GM18873 (cell line): ENCODE data around the gene GALNT13.

ENCODE experiments used
- ATAC-seq: cut with Tn5 transposase; IDR thresholded peaks from one replicate; pipeline ENCODE4 v1.9.1; 2021; ENCODE audit warnings: mild to moderate bottlenecking, moderate library complexity, moderate number of reproducible peaks; ENCODE audit not compliant: unreplicated experiment, low FRiP score

Gene GALNT13

DNA sequence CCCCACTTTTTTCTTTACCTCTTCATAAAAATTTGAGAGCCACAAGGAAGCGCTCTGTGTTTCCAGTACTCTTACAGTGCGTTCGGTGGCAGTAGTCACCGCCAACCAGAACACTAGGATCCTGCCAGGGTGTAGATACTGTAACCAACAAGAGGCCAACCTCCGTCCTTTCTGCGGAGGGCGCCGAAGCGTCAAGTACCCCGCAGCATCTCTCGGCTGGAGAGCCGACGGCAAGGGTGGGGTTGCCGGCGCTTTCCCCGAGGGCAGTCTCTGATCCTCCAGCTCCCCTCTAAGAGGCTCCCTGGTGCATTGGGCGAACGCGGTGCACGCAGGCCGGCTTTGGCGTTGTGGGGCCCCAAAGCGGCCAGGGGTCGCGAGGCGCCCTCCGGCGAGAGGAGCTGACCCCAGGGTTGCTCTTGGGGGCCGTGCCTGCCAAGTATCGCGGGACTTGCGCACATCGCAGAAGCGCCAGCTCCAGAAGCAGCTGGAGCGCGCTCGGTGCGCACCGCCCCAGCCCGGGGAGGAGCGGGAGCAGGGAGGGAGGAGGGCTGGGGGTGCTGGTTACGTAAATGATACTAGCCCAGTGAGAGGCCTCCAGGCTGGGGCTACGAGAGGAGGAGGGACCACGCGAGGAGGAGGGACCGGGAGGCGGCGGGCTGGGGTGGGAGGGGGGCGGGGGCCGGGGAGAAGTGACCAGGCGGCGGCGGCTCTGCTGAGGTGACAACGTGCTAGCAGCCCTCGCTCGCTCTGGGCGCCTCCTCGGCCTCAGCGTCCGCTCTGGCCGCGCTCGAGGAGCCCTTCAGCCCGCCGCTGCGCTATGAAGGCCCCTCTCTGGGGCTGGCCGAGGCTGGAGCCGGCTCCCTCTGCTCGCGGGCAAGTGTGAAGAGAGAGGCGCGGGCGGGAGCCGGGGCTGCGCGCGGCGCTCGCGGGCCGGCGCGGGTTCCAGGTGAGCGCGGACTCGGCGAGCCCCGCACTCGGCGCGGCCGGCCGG is at the start of gene GALNT13:
Gene GALNT13 (plus strand): TSS at position 692 of the 991 bp plus-strand sequence.
- ATAC-seq, result no peak

DNA sequence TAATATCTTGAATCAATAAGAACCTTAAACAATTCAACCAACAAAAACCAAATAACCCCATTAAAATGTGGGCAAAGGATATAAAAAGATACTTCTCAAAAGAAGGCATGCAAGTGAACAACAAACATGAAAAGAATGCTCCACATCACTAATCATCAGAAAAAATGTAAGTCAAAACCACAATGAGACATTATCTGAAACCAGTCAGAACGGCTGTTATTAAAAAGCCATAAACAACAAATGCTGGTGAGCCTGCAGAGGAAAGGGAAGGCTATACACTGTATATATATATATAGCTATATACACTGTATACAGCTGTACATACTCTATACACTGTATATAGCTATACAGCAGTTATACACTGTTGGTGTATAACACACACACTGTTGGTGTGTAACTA is 47.8 kb upstream of the GALNT13 start:
- no peak for ATAC-seq

DNA sequence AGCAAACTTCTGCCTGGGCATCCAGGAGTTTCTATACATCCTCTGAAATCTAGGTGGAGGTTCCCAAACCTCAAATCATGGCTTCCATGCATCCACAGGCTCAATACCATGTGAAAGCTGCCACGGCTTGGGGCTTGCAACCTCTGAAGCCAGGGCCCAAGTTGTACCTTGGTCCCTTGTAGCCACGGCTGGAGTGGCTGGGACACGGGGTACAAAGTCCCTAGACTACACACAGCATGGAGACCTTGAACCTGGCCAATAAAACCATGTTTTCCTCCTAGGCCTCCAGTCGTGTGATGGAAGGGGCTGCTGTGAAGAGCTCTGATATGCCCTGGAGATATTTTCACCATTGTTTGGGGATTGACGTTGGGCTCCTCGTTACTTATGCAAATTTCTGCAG is 43.4 kb upstream of the GALNT13 start:
- ATAC-seq, result no peak

DNA sequence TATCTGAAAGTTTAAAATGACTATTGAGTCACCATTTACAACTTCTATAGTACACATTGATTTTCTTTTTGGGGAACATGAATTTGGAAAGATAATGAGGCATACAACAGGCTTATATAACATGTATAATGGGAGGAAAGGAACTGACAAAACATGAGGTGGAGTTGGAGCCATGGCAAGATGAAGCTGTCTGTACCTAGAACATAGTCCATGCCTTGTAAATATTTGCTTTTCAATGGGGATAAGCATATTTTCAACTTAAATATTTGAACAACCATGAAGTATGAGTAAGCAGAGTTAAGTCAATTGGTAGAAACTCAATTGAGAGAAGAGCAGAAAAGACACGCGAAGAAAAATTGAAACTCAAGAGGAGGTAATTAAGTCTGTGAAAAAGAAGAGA is 37.1 kb upstream of the GALNT13 start:
- ATAC-seq, result no peak

DNA sequence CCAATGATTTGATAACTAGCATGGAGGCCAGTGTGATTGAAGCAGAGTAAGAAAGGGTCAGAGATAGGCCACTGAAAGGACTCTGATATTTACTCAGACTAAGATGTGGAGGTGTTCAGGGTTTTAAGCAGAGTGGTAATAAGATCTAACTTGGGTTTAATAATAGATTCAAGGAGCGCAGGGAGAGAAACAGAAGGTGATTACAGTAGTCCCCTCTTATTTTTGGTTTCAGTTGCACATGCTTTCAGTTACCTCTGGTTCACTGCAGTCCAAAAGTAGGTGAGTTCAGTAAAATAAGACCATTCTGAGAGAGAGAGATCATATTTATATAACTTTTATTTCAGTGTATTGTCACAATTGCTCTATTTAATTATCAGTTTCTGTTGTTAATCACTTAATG is 13.5 kb upstream of the GALNT13 start:
- ATAC-seq, result no peak

DNA sequence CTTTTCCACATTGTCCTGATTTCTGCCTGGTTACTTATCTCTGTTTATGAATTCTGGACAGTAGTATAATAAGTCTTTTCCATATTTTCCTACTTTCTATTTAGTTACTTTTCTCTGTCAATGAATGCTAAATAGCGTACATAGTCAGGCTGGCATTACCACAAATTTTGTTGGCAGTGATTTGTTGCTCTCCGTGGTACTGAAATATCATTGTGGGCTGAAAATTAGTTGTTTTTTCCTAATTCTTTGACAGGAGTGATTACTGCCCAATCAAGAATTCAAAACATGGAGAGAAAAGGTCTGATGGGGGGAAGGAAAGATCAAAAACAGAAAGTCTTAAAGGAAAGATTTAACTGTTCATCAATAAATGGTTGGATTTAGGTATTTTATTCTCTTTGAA is 7.7 kb upstream of the GALNT13 start:
- ATAC-seq, result no peak

DNA sequence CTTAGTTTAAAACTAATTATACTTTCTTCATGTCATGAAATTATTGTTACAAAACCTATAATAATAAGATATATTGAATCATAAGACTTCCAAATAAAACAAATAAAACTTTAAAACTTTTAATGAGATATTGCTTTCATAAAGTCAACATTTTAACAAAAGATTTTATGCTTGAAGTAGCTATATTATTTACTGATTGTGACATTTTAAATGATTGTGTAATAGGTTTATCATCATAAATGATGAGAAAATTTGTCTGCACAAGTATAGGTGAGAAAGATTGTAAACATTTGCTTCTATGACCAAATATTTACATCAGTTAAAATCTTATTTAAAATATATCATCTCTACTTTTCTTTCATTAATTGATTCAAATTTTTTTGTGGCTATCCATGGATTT is 5.1 kb upstream of the GALNT13 start:
- ATAC-seq, result no peak

DNA sequence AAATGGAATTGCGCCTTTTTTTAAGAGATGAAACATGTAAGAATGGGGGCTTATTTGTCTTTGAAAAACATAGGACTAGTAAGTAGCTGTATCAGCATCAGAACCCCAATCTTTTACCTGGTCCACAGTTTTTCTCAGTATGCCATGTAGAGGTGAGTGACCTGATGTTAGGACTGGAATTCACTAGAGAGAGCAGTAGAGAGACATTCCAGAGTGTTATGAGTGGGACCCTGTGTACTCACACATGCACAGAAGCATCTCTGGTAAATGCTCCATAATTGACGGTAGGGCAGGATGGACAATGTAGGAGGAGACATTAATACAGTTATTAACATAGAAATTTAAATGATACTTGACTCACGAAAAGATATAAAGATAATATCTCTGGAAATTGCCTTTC is 1.4 kb upstream of the GALNT13 start:
- ATAC-seq, result no peak

DNA sequence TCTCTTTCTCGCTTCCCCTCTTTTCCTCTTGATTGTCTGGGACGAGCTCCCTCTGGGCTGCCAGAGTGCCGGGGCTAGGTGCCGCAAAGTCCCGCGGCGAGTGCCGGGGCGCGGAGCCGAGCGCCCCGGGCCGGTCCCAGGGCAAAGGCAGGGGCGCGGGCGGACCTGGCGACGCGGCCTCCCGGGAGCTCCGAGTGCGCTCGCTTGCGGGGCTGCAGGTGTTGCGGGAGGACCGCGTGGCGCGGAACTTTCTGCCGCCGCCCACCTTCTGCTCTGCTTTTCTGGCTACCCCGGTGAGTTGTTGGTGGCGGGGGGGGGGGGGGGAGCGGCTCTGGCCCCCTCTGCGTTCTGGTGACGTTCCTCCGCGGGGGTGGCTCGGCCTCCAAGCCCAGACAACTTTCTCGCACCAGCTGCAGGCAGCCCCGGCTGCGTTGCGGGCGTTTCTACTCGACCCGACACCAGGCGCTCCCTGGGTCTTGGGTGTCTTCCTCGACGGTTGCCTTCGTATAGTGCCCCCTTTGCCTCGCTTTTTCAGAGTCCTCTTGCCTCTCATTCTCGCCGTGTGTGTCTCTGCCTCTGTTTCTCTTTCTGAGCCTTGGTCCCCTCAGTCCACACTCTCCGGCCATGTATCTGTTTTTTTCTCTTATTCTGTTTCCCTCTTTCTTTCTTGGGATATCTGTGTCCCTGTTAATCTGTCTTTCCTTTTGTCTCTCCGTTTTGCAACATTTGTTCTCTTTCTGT is 759 bp downstream of the GALNT13 start:
- no peak for ATAC-seq

DNA sequence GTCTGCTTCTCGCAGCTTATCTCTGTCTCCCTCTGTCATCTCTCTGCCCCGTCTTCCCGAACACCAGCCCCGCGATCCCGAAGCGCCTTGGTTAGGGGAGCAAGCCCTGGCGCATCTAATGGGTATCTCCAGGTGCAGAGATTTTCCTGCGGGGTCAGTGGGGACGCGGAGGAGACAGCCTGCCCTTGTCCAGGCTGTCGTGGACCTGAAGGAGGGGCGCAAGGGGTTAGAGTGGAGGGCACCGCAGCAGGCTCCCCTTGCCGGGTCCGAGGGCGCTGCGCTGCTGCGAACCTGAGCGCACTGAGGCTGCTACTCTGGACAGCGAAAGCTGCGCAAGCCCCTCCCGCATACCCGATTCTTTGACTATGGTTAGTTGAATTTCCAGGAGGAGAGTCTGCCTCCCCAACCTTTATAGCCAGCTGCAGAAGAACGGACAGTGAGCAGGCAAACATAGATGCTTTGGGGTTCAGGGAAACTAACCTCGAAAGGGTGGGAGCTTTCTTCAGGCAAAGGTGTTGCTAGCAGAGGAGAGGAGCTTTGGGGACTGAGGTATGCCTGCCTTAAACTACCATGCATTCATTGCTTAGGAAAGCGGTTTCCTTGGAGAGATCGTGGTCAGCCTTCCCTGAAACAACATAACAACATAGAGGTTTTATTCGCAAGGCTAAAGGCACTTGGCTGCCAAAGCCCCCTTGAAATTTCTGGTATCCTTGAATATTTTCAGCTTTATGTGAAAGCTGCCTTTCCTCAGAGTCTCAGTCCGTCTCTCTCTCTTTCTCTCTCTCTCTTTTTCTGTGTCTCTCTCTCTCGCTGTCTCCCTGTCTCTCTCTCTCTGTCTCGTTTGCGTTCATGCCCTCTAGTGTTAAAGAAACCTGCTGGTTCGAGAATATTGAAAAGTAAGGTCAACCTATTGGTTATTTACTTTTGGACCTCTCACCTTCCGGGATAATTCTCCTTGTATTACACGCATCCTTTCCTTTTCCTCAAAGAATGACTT is 1.6 kb downstream of the GALNT13 start:
- no peak for ATAC-seq

DNA sequence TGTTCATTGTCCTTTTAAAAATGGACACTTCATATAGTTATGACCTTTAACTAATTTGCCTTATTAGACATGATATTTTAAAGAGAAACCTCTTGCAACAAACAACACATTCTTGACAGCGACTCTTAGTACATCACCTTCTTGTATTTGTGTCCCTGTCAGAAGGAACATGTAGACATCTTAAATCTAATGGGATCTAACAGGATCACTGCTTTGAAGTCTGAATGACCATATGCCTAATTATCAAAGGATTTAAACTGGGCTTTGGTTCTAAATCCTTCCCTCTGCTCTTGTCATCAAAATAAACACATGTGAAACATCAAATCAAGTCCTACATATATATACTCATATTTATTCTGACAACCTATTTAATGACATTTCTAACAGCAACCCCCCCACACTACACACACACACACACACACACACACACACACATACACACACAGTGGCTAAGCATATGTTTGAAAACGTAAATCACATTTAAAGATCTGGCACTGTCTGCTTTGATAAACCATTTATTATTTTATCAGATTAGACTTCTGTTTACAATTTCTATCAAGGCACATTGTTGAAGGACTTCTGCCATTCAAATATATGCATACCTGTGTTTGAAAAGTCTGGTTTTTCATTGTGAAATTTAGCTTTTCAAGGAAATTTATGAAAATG is 4.2 kb downstream of the GALNT13 start:
- no peak for ATAC-seq

DNA sequence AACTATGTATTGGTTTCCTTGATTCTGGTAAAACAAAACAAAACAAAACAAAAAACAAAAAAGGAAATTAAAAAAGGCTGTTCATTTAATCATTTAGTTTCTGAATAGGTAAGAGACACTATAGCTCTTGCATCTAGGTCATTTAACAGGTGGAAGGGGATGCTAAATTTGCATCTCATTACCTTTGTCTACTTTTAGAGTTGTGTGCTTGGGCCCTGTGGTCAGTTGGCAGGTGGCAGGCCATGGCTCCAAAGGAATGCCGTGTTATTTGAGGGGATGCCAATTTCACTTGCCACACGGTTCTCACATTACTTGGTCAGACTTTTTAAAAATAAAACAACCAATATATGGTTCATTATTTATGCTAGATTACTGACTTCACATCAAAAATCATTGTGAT is 9.2 kb downstream of the GALNT13 start:
- no peak for ATAC-seq

DNA sequence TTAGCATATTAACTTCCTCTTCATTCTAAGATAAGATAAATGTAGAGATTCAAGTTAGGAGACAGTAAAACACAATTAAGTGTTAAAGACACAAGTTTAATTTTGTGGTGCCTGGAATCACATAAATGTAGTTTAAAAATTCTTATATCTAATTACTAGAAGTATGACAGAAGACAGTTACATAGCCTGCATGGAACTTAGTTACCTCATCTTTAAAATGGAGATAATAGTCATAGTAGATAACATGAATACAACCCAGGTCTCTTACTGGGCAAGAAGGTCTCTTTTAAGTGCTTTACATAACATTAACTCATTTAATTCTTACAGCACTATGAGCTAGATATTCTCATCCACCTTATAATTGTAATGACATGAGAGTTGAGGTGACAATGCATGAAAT is 15.1 kb downstream of the GALNT13 start:
- no peak for ATAC-seq

DNA sequence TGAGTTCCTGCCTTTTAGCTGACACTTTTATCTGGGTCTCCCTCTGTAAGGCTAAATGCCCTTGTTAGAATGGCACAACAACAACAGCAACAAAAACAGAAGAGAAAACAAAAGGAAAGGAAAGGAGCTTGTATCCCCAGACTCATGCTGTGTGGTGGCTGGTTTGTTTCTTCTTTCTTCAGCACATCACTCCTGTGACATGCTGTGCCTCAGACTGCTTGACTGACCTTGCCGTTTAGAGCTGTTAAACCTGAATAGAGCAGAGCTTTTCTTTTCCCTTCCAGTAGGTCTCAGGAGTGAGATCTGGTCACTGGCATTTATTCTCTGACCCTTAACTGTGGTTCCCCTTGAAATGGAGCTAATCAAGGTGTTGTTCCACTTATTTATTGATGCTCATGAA is 18.9 kb downstream of the GALNT13 start:
- ATAC-seq, result no peak

DNA sequence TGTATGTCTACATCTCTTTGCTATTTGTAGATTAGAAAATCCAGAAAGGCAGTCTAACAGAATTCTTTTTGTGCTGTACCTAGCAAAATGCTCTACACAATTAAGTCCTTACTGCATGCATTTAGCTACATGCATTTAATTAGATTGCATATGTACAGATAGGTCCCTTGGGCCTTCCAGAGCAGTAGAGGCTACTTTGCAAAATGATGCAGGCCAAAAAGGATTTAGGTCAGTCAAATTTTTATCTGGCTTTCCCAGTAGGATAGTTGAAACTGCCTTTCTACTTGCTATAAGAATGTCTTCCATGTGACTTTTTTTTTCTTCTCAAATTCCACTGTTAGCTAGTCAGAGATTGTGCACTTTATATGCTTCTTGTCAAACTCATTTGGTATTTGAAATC is 19.3 kb downstream of the GALNT13 start:
- ATAC-seq, result no peak

DNA sequence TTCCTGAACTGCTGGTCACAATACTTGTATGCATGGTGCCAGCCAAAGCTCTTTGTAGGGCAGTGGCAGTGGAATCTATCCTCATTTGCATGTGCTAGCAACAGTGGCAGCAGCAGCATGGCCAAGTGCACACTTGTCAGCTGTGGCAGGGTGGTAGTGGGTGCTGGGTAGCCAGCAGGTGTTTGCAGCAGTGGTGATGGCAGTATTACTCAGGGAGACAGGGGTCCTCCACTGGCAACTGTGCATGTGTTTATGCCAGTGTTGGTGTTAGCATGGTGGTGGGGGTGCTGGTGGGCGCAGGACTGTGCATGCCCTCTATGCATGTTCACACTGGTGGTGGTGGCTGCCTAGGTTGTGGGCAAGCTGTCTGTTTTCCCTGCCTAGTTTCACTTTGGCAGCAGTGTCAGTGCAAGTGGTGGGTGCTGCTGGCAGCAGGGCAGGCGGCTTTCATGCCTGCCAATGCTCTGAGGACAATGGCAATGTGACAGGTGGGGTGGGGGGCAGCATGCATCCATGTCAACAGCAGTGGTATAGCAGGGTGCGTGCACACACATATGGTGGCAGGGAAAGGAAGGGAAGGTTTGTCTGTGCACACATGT is 41.2 kb downstream of the GALNT13 start:
- no peak for ATAC-seq

DNA sequence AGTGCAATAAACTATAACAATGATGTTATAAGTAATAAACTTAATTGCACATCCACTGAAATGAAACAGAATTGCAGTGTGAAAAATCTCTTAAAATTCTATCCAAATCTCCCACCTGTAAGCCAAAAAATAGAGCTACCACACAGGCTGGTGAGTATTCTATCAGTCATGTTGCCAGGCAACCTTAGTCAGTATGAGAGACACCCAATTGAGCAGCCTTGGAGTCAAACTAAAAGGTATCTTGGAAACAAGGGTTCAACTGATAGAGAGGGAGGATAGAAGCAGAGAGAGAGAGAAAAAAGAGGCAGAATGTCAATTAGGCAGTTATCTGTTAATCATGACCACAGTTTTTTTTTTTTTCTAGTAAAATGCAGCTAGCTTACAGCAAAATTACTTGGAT is 45.8 kb downstream of the GALNT13 start:
- no peak for ATAC-seq

DNA sequence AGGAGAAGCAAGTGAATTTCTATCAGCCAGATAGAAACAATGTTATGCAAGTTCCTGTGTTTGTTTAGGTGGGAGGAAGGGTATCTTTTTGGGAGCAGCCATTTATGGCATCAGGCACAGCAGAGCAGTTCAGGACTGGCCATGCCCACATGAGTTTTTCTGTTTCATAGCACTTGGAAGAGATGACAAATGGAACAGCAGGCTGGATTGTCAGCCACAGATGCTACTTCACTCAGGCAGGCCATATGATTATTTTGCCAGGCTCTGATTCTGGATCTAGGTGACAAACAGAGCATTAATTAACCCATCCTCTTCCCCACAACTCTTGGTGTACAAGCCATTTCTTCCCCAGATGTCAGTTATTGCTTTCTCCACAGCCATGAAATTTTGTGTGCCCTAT is 63.8 kb downstream of the GALNT13 start:
- no peak for ATAC-seq

DNA sequence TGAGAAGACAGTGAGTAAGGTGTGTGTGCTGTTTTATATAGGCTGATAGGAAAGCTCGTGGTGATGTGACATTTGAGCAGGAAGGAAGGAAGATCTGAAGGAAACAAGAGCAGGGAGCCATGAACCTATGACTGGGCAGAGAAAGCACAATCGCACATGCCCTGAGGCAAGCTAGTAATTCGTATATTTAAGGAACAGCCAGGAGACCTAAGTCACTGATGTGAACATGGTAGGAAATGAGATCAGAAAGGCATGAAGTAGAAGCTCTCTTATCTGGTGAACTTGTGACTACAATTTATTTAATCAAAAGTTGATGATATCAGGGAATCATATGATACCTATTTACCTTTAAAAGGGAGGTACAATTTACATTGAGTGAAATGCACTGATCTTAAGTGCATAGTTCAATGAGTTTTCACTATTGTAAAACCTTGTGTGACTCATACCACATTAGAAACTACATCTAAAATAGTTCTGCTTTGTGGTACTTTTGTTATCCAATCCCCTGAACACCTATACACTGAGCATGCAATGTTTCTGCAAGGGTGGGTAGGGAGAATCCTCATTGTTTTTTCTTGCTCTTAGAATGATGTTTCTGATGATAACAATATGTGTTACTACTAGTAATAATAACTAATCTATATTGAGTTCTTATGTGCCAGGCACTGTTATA is 67.5 kb downstream of the GALNT13 start:
- ATAC-seq, result no peak
